ENCODE data around the gene IKBKG. TPM values are rescaled to one million over a fixed set of nuclear protein-coding genes. Genes with fewer than 3 reads are reported as not detected.

The IKBKG gene
- polyA plus RNA-seq, 1 of the 3 experiments (the other 2 are of a cell fraction), result 36.4 TPM

DNA sequence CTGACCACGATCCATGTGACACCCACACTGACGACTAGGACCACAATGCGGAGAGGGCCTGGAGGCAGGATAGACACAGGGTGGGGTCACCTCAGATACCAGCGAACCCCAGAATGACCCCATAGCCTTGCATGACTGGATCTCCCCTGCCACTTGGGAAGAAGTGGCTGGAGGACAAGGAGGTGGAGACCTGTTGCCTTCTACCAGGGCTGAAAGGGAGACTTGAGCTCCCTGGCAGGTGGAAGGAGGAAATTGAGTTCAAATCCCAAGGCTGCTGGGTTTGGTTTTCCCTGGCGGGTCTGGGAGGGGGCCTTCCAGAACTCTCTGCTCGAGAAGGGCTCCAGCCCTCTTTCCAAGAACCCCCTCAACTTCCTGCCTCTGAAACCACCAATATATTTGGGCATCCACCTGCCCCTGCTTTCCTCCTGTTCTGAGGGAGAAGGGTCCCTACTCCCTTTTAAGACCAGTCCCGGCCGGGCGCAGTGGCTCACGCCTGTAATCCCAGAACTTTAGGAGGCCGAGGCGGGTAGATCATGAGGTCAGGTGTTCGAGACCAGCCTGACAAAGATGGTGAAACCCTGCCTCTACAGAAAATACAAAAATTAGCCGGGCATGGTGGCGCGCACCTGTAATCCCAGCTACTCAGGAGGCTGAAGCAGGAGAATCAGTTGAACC, 34.4 kb upstream of the IKBKG start:
- no peak overlapping the region for H3K4me2 ChIP-seq
- H3K27me3 ChIP-seq (ENCODE audit: insufficient read depth), result no peaks in the 10 kb centered on the region; the same call in 1 of the 2 replicates
- H3K4me3 ChIP-seq (ENCODE audit: low read depth in 2 of 2, low read length in 1 of 2), result no peak overlapping the region
- no peaks in the 10 kb centered on the region for H3K9me2 ChIP-seq
- H3F3A ChIP-seq (replicated peaks; ENCODE audit: insufficient read depth), result no peaks in the 10 kb centered on the region
- H4K20me1 ChIP-seq (ENCODE audit: insufficient read depth), result no peaks in the 10 kb centered on the region
- no peak overlapping the region for H2AFZ ChIP-seq (ENCODE audit: low read depth)
- TF ChIP-seq RXRA (IDR thresholded peaks at IDR 0.05; ENCODE audit: borderline replicate concordance, low read depth) (no peak), NRF1 (IDR thresholded peaks at IDR 0.05; ENCODE audit: low read depth, low read length) (no peak), TCF12 (IDR thresholded peaks at IDR 0.05) (no peak), TEAD4 (IDR thresholded peaks at IDR 0.05; ENCODE audit: borderline replicate concordance, insufficient read depth) (no peak), CHD2 (IDR thresholded peaks at IDR 0.05; ENCODE audit: low read length, partially characterized antibody) (no peak), EZH2phosphoT487 (IDR thresholded peaks at IDR 0.05; ENCODE audit: borderline replicate concordance, low read depth) (no peak), GABPA (IDR thresholded peaks at IDR 0.05; ENCODE audit: low read depth) (no peak)
- TF ChIP-seq, protein P1, sequence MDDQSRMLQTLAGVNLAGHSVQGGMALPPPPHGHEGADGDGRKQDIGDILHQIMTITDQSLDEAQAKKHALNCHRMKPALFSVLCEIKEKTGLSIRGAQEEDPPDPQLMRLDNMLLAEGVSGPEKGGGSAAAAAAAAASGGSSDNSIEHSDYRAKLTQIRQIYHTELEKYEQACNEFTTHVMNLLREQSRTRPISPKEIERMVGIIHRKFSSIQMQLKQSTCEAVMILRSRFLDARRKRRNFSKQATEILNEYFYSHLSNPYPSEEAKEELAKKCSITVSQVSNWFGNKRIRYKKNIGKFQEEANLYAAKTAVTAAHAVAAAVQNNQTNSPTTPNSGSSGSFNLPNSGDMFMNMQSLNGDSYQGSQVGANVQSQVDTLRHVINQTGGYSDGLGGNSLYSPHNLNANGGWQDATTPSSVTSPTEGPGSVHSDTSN (IDR thresholded peaks at IDR 0.05), result no peak
- TF ChIP-seq, protein P2, sequence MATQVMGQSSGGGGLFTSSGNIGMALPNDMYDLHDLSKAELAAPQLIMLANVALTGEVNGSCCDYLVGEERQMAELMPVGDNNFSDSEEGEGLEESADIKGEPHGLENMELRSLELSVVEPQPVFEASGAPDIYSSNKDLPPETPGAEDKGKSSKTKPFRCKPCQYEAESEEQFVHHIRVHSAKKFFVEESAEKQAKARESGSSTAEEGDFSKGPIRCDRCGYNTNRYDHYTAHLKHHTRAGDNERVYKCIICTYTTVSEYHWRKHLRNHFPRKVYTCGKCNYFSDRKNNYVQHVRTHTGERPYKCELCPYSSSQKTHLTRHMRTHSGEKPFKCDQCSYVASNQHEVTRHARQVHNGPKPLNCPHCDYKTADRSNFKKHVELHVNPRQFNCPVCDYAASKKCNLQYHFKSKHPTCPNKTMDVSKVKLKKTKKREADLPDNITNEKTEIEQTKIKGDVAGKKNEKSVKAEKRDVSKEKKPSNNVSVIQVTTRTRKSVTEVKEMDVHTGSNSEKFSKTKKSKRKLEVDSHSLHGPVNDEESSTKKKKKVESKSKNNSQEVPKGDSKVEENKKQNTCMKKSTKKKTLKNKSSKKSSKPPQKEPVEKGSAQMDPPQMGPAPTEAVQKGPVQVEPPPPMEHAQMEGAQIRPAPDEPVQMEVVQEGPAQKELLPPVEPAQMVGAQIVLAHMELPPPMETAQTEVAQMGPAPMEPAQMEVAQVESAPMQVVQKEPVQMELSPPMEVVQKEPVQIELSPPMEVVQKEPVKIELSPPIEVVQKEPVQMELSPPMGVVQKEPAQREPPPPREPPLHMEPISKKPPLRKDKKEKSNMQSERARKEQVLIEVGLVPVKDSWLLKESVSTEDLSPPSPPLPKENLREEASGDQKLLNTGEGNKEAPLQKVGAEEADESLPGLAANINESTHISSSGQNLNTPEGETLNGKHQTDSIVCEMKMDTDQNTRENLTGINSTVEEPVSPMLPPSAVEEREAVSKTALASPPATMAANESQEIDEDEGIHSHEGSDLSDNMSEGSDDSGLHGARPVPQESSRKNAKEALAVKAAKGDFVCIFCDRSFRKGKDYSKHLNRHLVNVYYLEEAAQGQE (IDR thresholded peaks at IDR 0.05; ENCODE audit: low read depth, low read length), result no peak
- TF ChIP-seq, protein P3, sequence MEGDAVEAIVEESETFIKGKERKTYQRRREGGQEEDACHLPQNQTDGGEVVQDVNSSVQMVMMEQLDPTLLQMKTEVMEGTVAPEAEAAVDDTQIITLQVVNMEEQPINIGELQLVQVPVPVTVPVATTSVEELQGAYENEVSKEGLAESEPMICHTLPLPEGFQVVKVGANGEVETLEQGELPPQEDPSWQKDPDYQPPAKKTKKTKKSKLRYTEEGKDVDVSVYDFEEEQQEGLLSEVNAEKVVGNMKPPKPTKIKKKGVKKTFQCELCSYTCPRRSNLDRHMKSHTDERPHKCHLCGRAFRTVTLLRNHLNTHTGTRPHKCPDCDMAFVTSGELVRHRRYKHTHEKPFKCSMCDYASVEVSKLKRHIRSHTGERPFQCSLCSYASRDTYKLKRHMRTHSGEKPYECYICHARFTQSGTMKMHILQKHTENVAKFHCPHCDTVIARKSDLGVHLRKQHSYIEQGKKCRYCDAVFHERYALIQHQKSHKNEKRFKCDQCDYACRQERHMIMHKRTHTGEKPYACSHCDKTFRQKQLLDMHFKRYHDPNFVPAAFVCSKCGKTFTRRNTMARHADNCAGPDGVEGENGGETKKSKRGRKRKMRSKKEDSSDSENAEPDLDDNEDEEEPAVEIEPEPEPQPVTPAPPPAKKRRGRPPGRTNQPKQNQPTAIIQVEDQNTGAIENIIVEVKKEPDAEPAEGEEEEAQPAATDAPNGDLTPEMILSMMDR (IDR thresholded peaks at IDR 0.05), result no peak
- TF ChIP-seq, protein P4, sequence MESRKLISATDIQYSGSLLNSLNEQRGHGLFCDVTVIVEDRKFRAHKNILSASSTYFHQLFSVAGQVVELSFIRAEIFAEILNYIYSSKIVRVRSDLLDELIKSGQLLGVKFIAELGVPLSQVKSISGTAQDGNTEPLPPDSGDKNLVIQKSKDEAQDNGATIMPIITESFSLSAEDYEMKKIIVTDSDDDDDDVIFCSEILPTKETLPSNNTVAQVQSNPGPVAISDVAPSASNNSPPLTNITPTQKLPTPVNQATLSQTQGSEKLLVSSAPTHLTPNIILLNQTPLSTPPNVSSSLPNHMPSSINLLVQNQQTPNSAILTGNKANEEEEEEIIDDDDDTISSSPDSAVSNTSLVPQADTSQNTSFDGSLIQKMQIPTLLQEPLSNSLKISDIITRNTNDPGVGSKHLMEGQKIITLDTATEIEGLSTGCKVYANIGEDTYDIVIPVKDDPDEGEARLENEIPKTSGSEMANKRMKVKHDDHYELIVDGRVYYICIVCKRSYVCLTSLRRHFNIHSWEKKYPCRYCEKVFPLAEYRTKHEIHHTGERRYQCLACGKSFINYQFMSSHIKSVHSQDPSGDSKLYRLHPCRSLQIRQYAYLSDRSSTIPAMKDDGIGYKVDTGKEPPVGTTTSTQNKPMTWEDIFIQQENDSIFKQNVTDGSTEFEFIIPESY (IDR thresholded peaks at IDR 0.05; ENCODE audit: borderline replicate concordance, low read depth), result no peak
- TF ChIP-seq, protein P5, sequence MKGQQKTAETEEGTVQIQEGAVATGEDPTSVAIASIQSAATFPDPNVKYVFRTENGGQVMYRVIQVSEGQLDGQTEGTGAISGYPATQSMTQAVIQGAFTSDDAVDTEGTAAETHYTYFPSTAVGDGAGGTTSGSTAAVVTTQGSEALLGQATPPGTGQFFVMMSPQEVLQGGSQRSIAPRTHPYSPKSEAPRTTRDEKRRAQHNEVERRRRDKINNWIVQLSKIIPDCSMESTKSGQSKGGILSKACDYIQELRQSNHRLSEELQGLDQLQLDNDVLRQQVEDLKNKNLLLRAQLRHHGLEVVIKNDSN (IDR thresholded peaks at IDR 0.05; ENCODE audit: borderline replicate concordance, low read depth), result no peak
- TF ChIP-seq, protein P6, sequence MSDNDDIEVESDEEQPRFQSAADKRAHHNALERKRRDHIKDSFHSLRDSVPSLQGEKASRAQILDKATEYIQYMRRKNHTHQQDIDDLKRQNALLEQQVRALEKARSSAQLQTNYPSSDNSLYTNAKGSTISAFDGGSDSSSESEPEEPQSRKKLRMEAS (IDR thresholded peaks at IDR 0.05; ENCODE audit: low read depth), result no peak
- DNase-seq, result no peak
- ChIA-PET CTCF (no interaction called here), POLR2A (no interaction called here)
- peaks cover 0 to 6% of the 10 kb centered on the region in 2 experiments; a peak in 1 of 4 replicates for H3K4me1 ChIP-seq (ENCODE audit: control insufficient read depth in 1 of 2, insufficient read depth in 2 of 2, low read depth in 1 of 2, low read length in 1 of 2)
- no peaks in the 10 kb centered on the region for H3K9me3 ChIP-seq
- no peaks in the 10 kb centered on the region for H3K36me3 ChIP-seq (replicated peaks in 1 of 2; ENCODE audit: control insufficient read depth in 1 of 2, insufficient read depth in 2 of 2, low read length in 1 of 2)
- no peak overlapping the region for H3K27ac ChIP-seq (ENCODE audit: low read depth in 2 of 2, low read length in 1 of 2)
- 59% methylated on average over 15 of the region's 16 CpGs for WGBS (ENCODE audit: low lambda C conversion rate)
- no peak overlapping the region for H3K9ac ChIP-seq
- peaks cover 6% of the 10 kb centered on the region for H3K79me2 ChIP-seq (ENCODE audit: insufficient read depth)

Measured in SK-N-SH (cell line).